HS-5 (cell line): ENCODE results near the gene EPHB2.
A peak's percentile ranks its signal among the peaks of the same experiment; 100 is the strongest.

Experiments
- DNase-seq: peaks from one replicate; pipeline ENCODE4 v3.0.0-alpha.2; 2012; ENCODE audit warnings: low read depth

EPHB2 gene

DNA sequence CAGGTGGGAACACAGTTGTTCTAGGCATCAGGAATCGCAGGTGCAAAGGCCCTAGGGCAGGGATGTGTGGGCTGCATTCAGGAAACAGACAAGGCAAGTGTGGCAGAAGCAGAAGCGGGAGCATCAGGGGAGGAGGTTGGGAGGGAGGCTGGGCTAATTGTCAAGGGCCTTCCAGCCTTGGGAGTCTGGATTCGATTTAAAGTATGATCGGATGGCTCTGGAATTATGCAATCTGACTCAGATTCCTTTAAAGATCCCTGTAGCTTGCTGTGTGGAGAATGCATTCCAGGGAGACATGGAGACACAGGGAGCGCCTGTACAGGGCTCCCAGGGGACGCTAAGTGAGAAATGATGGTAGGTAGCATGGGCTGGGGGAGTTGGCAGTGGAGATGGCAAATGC is 175.6 kb downstream of the EPHB2 start:
- no peak for DNase-seq

- DNase-seq = no peak
Observed at GRCh38 chr1:22887491-22887890, 176.9 kb downstream of the EPHB2 start.

DNA sequence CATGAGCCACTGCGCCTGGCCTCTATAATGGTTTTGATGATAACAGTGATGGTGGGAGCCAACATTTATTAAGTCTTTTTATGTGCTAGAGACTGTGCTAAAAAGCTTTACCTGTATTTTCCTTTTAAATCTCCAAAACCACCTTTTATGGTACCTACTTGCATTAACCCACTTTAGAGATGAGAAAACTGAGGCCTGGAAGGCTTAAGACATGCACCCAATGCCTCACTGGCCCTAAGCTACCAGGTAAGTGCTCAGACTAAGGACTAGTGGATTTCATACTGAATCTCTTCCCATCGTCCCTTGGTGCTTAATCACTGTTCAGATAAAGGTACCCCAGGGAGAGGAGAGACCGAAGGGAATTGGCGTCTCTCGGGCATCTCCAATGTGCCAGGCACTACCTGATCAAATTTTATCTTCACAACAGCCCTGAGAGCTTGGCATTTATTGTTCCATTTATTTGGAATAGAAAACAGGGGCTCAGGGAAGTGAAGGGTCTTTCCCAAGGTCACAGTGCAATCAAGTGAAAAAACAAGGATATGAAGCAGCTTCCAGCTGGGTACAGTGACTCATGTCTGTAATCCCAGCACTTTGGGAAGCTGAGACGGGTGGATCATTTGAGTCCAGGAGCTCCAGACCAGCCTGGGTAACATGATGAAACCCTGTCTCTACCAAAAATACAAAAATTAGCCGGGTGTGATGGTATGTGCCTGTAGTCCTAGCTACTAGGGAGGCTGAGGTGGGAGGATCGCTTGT is 177.9 kb downstream of the EPHB2 start:
- DNase-seq = no peak

DNA sequence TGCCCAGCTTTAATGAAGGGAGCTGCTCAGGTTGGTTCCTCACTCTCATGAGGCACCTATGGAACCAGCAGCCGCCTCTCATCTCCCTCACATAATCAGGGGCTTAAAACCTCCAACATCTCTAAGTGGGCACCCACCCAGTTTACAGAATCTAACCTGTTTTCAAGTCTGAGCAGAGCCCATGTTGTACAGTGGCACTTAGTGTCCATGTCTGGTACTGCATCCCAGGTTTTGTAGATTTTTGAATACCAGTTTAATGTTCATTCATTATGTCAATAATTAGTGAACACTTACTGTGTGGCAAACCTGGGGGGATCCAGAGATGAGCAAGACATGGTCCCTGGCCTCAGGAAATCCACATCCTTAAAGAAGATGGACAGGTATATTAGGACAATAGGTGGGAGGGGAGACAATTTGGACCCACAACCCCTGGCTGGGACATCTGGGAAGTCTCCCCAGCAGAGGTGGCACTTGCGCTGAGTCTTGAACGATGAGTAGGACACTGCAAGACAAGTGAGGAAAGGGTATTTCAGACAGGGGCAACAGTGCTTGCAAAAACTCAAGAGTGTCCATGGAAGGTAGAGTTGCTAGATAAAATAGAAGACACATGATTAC is 178.7 kb downstream of the EPHB2 start:
- DNase-seq = no peak

DNA sequence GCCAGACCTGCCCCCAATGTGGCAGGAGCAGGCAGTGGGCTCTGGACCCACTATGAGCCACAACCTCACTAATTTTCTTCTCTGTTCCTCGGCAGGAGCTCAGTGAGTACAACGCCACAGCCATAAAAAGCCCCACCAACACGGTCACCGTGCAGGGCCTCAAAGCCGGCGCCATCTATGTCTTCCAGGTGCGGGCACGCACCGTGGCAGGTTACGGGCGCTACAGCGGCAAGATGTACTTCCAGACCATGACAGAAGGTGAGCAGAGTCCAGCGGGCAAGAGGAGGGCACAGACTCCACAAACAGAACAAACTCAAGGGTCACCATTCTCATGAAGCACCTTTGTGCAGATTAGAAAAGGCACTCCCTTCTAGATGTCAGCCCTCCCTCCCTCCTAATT is 182.2 kb downstream of the EPHB2 start:
- no peak for DNase-seq

DNA sequence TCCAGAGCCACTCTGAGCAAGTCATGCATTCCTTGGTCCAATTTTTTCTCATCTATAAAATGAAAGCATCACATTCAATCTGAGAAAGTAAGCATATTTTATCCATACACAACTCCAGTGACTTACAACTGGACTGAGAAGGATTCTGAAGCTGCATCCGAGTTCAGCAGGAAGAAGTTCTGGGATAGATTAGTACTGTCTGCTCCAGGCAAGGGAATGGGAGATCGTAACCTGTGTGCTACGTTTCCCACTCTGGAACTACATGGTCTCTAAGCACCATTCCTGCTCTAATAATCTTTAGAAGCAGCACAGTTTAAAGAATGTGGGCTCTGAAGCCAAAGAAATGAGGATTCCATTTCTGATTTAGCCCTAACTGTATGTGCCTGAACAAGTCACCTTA is 182.7 kb downstream of the EPHB2 start:
- no peak for DNase-seq

GRCh38 chr1:22895357-22895756 is 184.7 kb downstream of the EPHB2 start:
- no peak for DNase-seq

GRCh38 chr1:22896184-22896583 is 185.5 kb downstream of the EPHB2 start:
- DNase-seq = no peak

GRCh38 chr1:22900451-22900850 is 189.8 kb downstream of the EPHB2 start:
- no peak for DNase-seq

DNA sequence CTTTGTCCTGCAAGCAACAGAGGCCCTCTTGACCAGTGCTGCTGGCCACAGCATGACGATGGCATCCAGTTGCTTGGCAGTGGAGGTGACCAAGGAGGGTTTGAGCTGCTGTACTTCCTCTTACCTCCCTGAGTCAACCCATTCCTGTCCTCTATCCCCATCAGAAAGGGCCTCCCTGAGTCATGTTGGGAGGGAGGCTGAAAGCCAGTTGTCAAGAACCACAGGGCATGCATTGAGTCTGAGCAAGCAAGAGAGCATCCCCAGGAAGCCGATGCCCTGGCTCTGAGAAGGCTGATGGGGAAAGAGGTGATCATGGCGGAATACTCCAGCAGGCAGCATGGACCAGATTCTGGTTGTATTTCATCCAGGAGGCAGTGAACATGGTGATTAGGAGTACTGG is 192.5 kb downstream of the EPHB2 start:
- DNase-seq = peak; percentile 64

GRCh38 chr1:22906968-22907367 is 196.3 kb downstream of the EPHB2 start:
- no peak for DNase-seq

DNA sequence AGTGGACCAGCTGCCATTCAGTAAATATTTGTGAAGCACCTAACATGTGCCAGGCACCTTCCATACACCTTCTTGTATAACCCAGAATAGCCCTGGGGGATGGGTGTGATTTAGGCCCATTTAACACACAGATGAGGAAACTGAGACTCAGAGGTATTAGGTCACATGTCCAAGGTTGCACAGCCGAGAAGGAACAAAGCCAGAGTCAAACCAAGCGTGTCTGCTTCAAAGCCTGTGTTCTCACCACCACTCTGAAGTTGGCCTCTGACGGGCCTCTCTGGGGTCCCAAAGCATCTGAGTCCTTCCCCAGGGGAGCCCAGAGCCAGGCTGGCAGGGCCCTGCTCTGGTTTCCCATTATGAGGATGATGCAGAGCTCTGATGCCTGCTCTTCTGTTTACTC is 196.9 kb downstream of the EPHB2 start:
- DNase-seq = no peak

GRCh38 chr1:22908880-22909426 is 198.3 kb downstream of the EPHB2 start:
- no peak for DNase-seq

DNA sequence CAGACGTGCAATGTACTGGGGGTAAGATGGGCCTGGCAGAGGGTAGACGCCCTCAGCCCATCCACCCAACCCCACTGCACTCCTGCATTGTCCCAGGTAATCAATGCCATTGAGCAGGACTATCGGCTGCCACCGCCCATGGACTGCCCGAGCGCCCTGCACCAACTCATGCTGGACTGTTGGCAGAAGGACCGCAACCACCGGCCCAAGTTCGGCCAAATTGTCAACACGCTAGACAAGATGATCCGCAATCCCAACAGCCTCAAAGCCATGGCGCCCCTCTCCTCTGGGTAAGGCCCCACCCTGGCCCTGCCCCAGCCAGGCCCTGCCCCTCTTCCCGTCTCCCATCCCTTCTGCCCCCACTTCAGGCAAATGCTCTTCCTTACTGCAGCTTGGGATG is 199.6 kb downstream of the EPHB2 start:
- DNase-seq = no peak

- DNase-seq = no peak
Observed at GRCh38 chr1:22910986-22911651, 200.5 kb downstream of the EPHB2 start.

- no peak for DNase-seq
Observed at GRCh38 chr1:22912311-22912710, 201.7 kb downstream of the EPHB2 start.

- DNase-seq = no peak
Observed at GRCh38 chr1:22913421-22914141, 202.9 kb downstream of the EPHB2 start.

DNA sequence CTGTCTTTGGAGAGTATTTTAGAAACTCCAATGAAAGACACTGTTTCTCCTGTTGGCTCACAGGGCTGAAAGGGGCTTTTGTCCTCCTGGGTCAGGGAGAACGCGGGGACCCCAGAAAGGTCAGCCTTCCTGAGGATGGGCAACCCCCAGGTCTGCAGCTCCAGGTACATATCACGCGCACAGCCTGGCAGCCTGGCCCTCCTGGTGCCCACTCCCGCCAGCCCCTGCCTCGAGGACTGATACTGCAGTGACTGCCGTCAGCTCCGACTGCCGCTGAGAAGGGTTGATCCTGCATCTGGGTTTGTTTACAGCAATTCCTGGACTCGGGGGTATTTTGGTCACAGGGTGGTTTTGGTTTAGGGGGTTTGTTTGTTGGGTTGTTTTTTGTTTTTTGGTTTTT is 203.5 kb downstream of the EPHB2 start:
- no peak for DNase-seq

GRCh38 chr1:22914633-22915217 is 204.1 kb downstream of the EPHB2 start:
- no peak for DNase-seq

GRCh38 chr1:22915231-22915630 is 204.6 kb downstream of the EPHB2 start:
- DNase-seq = no peak

DNA sequence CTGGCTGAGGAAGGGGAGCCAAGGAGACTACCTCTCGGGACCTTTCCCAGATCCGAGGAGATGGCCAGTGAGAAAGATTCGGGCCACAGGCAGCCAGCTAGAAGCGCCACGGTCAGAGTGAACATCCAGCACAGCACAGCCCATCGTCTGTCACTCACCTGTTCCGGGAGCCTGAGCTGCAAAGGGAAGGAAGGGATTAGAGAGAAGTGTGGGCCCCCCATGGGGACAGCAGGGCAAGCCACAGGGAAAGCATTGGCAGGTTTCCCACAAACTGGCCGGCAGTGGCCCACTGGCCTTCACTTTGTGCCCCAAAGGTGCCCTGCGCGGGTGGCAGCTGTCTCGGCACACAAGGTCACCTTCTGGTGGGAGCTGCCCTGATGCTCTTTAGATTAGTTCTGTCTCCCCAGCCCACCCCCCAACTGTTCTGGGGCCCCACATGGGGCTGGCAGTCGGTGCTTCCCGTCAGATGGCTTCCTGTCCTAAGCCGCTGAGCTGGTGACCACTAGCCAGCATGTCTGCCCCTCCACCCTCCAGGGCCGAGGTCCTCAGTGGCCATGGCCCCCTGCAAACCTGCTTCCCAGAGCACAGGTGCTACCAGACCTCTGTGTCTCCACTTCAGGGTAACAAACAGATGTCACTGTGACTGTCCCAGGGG is 205.3 kb downstream of the EPHB2 start:
- DNase-seq = no peak

DNA sequence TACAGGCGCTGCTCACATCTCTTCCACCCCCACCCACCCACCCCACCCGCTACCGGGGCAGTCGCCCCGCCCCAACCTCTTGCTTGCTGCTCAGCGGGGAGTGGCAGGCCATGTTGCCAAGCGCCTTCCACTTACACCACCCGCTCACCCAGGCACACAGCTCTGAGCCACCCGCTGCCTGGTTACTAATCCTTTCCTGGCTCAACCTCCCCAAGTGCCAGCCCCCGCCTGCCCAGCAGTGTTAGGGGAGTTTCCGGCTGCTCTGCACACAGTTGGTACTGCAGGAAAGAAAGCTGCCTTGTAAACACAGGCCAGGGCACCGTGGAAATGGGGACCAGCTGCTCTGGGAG is 205.8 kb downstream of the EPHB2 start:
- no peak for DNase-seq
